ENCODE results near the gene ASB13. TPM values are rescaled to one million over a fixed set of nuclear protein-coding genes. Genes with fewer than 3 reads are reported as not detected.

Gene ASB13
- total RNA-seq, 2 experiments from 2014 or later: 1.9 to 2.9 TPM

DNA sequence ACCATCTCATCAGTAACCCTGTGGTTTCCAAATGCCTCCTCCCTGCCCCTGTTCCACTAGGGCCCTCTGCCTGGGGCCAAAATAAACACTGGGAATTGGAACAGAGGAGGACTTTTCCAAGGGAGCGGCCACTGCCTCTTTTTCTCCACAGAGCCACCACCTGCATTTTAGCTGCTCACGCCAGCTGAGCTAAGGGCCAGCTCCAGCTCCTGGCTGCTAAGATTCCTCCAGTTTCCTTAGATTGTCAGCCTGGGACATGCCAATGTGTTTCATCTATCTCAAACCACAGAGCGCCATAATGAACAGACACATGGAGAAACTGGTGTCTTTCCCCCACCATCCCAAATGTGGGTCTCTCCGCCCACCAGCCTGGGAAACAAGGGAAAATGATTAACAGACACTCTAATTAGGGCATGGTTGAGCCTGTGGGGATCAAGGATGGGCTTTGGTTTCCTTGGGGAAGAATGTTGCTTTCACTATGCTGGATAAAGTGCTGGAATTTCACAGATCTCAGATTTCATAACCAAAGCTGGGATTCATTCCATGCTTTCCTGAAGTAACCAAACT is 52.2 kb downstream of the ASB13 start:
- H3K9me3 Mint-ChIP-seq: no peaks in the 10 kb centered on the region
- no peaks in the 10 kb centered on the region for H3K4me1 ChIP-seq (ENCODE audit: insufficient read depth, low read length)
- H3K4me3 Mint-ChIP-seq: no peak overlapping the region
- H3K9me3 ChIP-seq (ENCODE audit: control insufficient read depth in 1 of 2, insufficient read depth in 1 of 2, low read length in 2 of 2): no peaks in the 10 kb centered on the region
- intact Hi-C loops (cut with DNase I, micrococcal nuclease): no loop called here
- no peak overlapping the region for H3K27ac ChIP-seq (ENCODE audit: low read depth in 1 of 2, low read length in 2 of 2)
- ATAC-seq (ENCODE audit: poor library complexity) (no peak), DNase-seq (no peak)
- H3K27me3 Mint-ChIP-seq: no peaks in the 10 kb centered on the region
- TF ChIP-seq, protein P1, sequence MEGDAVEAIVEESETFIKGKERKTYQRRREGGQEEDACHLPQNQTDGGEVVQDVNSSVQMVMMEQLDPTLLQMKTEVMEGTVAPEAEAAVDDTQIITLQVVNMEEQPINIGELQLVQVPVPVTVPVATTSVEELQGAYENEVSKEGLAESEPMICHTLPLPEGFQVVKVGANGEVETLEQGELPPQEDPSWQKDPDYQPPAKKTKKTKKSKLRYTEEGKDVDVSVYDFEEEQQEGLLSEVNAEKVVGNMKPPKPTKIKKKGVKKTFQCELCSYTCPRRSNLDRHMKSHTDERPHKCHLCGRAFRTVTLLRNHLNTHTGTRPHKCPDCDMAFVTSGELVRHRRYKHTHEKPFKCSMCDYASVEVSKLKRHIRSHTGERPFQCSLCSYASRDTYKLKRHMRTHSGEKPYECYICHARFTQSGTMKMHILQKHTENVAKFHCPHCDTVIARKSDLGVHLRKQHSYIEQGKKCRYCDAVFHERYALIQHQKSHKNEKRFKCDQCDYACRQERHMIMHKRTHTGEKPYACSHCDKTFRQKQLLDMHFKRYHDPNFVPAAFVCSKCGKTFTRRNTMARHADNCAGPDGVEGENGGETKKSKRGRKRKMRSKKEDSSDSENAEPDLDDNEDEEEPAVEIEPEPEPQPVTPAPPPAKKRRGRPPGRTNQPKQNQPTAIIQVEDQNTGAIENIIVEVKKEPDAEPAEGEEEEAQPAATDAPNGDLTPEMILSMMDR (IDR thresholded peaks at IDR 0.05): no peak
- no peak overlapping the region for H3K27ac Mint-ChIP-seq
- H3K4me1 Mint-ChIP-seq (ENCODE audit: low read depth): no peaks in the 10 kb centered on the region
- ChIA-PET POLR2A (interaction anchor here (1.2 kb wide), 1 partner anchor 167 kb away, joined by 3 read pairs; no protein-coding TSS in a partner anchor), CTCF (interaction anchor here (1.7 kb wide), 1 partner anchor 9 kb away, joined by 5 read pairs; no protein-coding TSS in a partner anchor)
- no peaks in the 10 kb centered on the region for H3K27me3 ChIP-seq (ENCODE audit: control insufficient read depth in 1 of 2, insufficient read depth in 2 of 2, low read length in 2 of 2)
- no peak overlapping the region for H3K4me3 ChIP-seq (ENCODE audit: low read length)
- no peaks in the 10 kb centered on the region for H3K36me3 ChIP-seq (ENCODE audit: insufficient read depth, low read length)
- no peaks in the 10 kb centered on the region for H3K36me3 Mint-ChIP-seq (ENCODE audit: low read depth)

DNA sequence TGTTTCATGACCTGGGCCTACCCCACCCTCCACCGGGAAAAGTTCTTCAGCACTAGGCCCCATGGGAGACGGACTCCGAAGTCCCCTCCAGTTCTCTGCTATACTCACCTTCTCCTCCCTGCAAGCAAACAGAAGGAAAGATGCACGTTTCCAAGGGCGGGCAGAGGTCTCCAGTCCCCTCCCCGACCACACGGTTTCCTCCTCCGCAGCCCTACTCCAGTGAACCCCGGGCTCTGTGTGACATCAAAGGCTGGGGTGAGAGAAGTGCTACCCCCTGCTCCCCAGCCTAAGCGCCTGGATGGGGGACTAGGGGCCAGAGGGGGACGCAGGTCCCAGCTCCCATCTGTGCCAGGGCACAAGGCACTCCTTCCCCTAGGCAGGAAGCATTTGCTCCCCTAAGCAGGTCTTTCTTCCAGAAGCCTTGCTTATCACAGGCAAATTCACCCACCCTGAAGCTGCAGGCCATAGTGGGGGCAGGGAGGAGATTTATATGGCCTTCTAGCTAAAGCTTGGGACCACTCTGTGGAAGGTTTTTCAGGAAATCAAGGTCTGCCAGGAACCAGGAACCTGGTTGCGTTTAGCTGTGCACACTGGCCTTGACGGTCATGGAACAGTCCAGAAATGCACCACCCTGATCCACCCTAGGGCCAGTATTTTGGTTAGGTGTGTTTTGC is 52.8 kb downstream of the ASB13 start:
- CTCF ChIA-PET: interaction anchor here (1.7 kb wide), 1 partner anchor 9 kb away, joined by 5 read pairs; no protein-coding TSS in a partner anchor
- Histone ChIP-seq H3K4me1 (ENCODE audit: insufficient read depth, low read length) (no peaks in the 10 kb centered on the region), H3K27ac (ENCODE audit: low read depth in 1 of 2, low read length in 2 of 2) (no peak overlapping the region), H3K36me3 (ENCODE audit: insufficient read depth, low read length) (no peaks in the 10 kb centered on the region), H3K4me3 (ENCODE audit: low read length) (no peak overlapping the region), H3K9me3 (ENCODE audit: control insufficient read depth in 1 of 2, insufficient read depth in 1 of 2, low read length in 2 of 2) (no peaks in the 10 kb centered on the region), H3K27me3 (ENCODE audit: control insufficient read depth in 1 of 2, insufficient read depth in 2 of 2, low read length in 2 of 2) (no peaks in the 10 kb centered on the region)
- H3K27me3 Mint-ChIP-seq: peaks cover under 1% of the 10 kb centered on the region
- no peak for DNase-seq
- intact Hi-C loops (cut with DNase I, micrococcal nuclease): no loop called here
- no peaks in the 10 kb centered on the region for H3K36me3 Mint-ChIP-seq (ENCODE audit: low read depth)
- TF ChIP-seq, protein P1 (IDR thresholded peaks at IDR 0.05): no peak
- POLR2A ChIA-PET: interaction anchor here (1.2 kb wide), 1 partner anchor 166 kb away, joined by 3 read pairs; no protein-coding TSS in a partner anchor
- no peaks in the 10 kb centered on the region for H3K4me1 Mint-ChIP-seq (ENCODE audit: low read depth)
- no peaks in the 10 kb centered on the region for H3K9me3 Mint-ChIP-seq
- no peak overlapping the region for H3K27ac Mint-ChIP-seq
- ATAC-seq (ENCODE audit: poor library complexity): no peak
- no peak overlapping the region for H3K4me3 Mint-ChIP-seq

DNA sequence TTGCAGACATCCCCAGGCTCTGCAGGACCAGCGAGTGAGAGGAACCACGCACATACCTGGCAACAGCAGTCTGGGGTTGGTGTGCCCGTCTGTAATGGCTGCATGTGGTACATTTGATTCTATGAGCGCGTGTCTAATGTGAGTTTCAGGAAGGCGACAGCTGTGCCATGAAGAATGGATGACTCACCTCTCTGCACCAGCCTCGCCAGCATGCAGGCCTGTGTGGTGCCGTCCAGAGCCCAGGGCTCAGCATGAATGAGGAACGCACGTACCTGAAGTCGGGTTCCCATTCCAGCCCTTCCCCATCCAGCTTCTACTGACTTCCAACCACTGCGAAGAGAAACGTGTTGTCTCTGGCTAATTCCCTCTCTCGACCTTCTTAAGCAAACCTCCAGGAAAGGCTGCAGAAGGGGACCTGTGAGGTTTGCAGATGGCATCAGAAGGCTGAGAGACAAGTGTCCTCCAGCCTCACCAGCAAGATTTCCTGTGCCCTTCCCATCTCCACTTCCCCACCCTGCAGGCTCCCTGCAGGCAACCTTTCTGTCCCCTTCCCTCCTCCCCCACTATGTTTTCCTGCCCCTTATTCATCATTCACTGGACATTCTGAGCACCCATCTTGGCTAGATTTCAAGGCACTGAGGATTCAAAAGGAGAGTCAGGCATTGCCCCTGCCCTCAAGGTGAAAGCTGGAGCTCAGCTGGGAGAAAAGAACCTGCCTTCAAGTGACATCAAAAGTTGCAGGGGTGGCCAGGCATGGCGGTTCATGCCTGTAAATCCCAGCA is 54.3 kb downstream of the ASB13 start:
- H3K36me3 Mint-ChIP-seq (ENCODE audit: low read depth): no peaks in the 10 kb centered on the region
- no peaks in the 10 kb centered on the region for H3K9me3 Mint-ChIP-seq
- H3K4me3 Mint-ChIP-seq: no peak overlapping the region
- H3K9me3 ChIP-seq (ENCODE audit: control insufficient read depth in 1 of 2, insufficient read depth in 1 of 2, low read length in 2 of 2): no peaks in the 10 kb centered on the region
- ATAC-seq (ENCODE audit: poor library complexity): no peak
- TF ChIP-seq, protein P1 (IDR thresholded peaks at IDR 0.05): no peak
- H3K36me3 ChIP-seq (ENCODE audit: insufficient read depth, low read length): no peaks in the 10 kb centered on the region
- CTCF ChIA-PET: interaction anchor here (1.7 kb wide), 1 partner anchor 11 kb away, joined by 5 read pairs; no protein-coding TSS in a partner anchor
- H3K4me3 ChIP-seq (ENCODE audit: low read length): no peak overlapping the region
- no peaks in the 10 kb centered on the region for H3K4me1 ChIP-seq (ENCODE audit: insufficient read depth, low read length)
- no peak for DNase-seq
- intact Hi-C loops (cut with DNase I, micrococcal nuclease): no loop called here
- H3K27ac ChIP-seq (ENCODE audit: low read depth in 1 of 2, low read length in 2 of 2): no peak overlapping the region
- no peak overlapping the region for H3K27ac Mint-ChIP-seq
- no peaks in the 10 kb centered on the region for H3K27me3 ChIP-seq (ENCODE audit: control insufficient read depth in 1 of 2, insufficient read depth in 2 of 2, low read length in 2 of 2)
- no peaks in the 10 kb centered on the region for H3K4me1 Mint-ChIP-seq (ENCODE audit: low read depth)
- H3K27me3 Mint-ChIP-seq: peaks cover 5% of the 10 kb centered on the region
- POLR2A ChIA-PET: no interaction called here
